ENCODE measurements around the gene INSM2.

The INSM2 gene

DNA sequence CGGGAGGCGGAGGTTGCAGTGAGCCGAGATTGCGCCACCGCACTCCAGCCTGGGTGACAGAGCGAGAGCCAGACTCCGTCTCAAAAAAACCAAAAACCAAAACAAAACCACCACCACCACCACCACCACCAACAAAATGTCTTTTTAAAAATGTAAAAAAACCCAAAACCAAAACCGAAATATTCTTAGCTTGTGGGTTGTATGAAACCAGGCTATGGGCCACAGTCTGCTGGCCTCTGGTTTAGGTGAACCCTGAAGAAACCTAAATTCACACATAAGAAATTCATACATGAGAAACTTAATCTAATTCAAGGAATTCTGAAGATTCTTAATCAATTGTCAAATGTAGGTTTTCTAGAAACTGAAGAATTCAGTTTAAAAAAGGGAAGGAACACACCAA is 37.6 kb downstream of the INSM2 start:
- Histone ChIP-seq H3K4me2 (no peak overlapping the region), H3K4me3 (no peak overlapping the region), H4K20me1 (no peaks in the 10 kb centered on the region), H3K4me1 (no peaks in the 10 kb centered on the region), H3K36me3 (no peaks in the 10 kb centered on the region), H3K9me3 (no peaks in the 10 kb centered on the region), H3K9ac (no peak overlapping the region), H3K27me3 (no peaks in the 10 kb centered on the region), H3K27ac (no peak overlapping the region)
- no peak for TF ChIP-seq Cebpa-rat (IDR thresholded peaks at IDR 0.05)

DNA sequence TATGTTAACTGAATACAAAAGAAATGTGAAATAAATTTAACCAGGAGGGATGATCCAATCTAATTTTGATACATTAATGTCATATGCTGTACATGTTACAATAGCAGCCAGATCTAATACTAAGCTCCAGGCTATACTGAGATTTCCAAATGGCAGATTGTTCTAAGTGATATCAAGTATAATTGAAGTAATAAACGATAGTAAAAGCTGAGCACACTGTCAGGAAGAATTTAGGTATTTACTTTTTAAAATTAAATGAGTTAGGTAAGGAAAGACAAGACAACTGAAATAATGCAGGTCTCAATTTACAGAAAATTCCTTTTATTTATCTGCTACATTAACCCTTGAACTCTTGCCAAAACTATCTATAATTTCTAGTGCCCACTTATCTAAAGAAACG is 39.9 kb downstream of the INSM2 start:
- Histone ChIP-seq H3K9ac (no peak overlapping the region), H3K4me3 (no peak overlapping the region), H3K9me3 (no peaks in the 10 kb centered on the region), H4K20me1 (no peaks in the 10 kb centered on the region), H3K27me3 (no peaks in the 10 kb centered on the region), H3K36me3 (no peaks in the 10 kb centered on the region), H3K27ac (no peak overlapping the region), H3K4me2 (no peak overlapping the region), H3K4me1 (no peaks in the 10 kb centered on the region)
- TF ChIP-seq Cebpa-rat (IDR thresholded peaks at IDR 0.05) = no peak

DNA sequence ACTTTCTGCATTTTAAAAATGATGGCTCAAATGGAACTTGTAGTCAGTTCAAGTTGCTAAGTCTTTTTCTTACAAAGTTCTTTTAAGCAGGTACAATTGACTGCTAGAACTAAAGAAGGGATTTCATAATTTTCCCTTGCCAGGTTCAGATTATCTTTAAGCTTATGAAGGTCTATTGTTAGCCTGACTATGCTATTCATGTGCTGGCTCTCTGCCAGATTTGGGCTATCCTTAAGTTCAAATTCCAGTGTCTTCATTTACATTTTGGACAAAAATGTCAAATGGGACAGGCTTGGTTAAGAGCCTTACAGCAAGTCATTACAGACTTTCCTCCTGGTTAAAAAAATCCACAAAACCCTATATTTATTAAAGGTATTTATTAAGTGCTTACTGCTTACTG is 42.3 kb downstream of the INSM2 start:
- Histone ChIP-seq H3K27ac (no peak overlapping the region), H4K20me1 (no peaks in the 10 kb centered on the region), H3K9ac (no peak overlapping the region), H3K27me3 (no peaks in the 10 kb centered on the region), H3K4me3 (no peak overlapping the region), H3K36me3 (no peaks in the 10 kb centered on the region), H3K9me3 (no peaks in the 10 kb centered on the region), H3K4me2 (no peak overlapping the region), H3K4me1 (no peaks in the 10 kb centered on the region)
- TF ChIP-seq Cebpa-rat (IDR thresholded peaks at IDR 0.05) = no peak

DNA sequence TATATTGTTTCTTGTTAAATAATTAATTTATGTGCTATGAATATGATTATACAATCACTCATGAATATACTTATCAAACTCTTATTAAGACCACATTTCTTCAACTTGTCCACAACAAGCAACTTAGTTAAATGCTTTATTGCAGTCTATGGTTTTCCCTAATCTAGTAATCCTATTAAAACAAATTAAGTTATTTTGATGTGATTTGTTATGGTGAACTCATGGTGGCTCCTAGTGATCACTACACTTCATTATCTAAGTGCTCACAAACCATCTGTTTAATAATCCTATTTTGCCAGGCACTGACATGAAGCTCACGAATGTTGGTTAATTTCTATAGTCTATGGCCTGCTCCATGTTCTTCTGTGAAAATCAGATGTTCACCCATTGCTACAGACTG is 42.9 kb downstream of the INSM2 start:
- Histone ChIP-seq H3K4me2 (no peak overlapping the region), H3K27me3 (no peaks in the 10 kb centered on the region), H3K27ac (no peak overlapping the region), H3K9ac (no peak overlapping the region), H3K9me3 (no peaks in the 10 kb centered on the region), H3K36me3 (no peaks in the 10 kb centered on the region), H3K4me1 (no peaks in the 10 kb centered on the region), H3K4me3 (no peak overlapping the region), H4K20me1 (no peaks in the 10 kb centered on the region)
- no peak for TF ChIP-seq Cebpa-rat (IDR thresholded peaks at IDR 0.05)

DNA sequence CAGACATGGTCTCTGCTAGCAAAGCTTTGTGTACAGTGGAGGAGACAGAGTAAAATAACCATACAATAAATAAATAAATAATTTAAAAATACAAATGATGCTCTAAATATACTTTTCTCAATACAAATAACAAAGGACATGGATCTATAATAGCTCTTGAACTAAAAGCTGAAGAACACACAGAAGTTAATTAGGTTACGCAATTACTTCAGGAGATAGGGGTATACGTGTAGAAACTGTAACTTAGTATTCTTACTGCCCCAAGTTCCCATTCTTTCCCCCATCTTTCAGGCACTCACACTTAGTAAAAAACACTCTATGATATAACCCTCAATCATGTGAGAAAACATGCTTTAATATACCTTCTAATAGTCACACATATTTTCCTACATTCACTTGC is 44.2 kb downstream of the INSM2 start:
- Histone ChIP-seq H3K9me3 (no peaks in the 10 kb centered on the region), H4K20me1 (no peaks in the 10 kb centered on the region), H3K4me2 (no peak overlapping the region), H3K27me3 (no peaks in the 10 kb centered on the region), H3K4me1 (no peaks in the 10 kb centered on the region), H3K27ac (no peak overlapping the region), H3K36me3 (no peaks in the 10 kb centered on the region), H3K9ac (no peak overlapping the region), H3K4me3 (no peak overlapping the region)
- no peak; the same call in 1 of the 2 replicates for TF ChIP-seq Cebpa-rat (IDR thresholded peaks at IDR 0.05)

DNA sequence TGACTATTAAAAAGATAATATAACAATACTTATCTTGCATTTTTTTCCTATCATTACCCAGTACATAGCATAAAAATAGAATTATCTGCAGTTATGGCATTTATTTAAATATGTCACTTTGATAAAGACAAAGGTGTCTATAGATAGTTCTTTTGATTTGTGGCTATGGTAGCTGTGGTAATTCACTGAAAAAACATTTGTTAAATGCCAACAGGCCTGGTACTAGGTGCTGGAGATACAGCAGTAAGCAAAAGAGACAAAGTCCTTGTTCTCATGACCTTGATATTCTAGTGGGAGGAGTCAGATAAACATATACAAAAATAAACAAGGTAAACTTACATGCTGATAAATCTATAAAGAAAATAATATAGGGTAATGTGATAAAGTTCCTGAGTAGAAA is 44.7 kb downstream of the INSM2 start:
- Histone ChIP-seq H3K9ac (no peak overlapping the region), H4K20me1 (no peaks in the 10 kb centered on the region), H3K4me2 (no peak overlapping the region), H3K36me3 (no peaks in the 10 kb centered on the region), H3K4me3 (no peak overlapping the region), H3K27me3 (no peaks in the 10 kb centered on the region), H3K9me3 (no peaks in the 10 kb centered on the region), H3K4me1 (no peaks in the 10 kb centered on the region), H3K27ac (no peak overlapping the region)
- no peak for TF ChIP-seq Cebpa-rat (IDR thresholded peaks at IDR 0.05)

All from BLaER1 (cell line).